GM18526 (cell line): ENCODE results near the gene AOAH.

Experiments used
- POLR2A ChIP-seq: IDR thresholded peaks from 3 replicates; pipeline ENCODE4 v1.6.1; 2011; ENCODE audit not compliant: insufficient read length; ENCODE audit errors: extremely low read depth

AOAH gene

DNA sequence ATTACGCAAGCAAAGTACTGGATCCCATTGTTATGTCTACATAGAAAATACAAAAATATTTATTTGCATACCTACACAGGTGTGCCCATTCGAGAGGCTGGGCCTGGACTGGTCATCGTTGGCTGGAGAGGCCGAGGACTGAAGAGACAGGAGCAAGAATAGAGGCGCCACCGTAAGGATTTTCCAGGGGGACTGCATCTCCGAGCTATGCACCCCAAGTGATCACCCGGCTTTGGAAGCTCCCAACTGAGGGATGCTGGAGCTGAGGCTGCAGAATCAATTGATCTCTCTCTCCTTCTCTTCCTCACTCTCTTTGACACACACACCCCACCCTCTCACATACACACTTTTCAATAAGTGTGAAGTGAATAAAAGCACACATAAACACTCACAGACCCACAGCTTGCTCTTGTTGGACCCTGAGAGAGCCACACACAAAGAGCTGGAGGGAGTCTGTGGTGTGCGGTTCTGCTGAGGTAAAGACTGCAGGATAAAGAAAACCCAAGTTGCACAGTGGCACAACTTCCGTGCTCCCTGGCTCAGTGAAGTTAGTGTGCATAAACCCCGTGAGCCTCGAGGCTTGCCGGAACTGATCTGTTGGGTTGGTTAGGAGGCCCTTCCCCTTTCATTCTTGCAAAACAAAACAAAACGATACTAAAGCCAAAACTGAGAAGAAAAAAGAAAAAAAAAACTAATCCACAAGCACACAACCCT is at the start of gene AOAH:
AOAH (minus strand) TSS at position 544 of the 714 bp plus-strand sequence; CDS start at position 198, 346 bp downstream.
- TF ChIP-seq POLR2A, result no peak

DNA sequence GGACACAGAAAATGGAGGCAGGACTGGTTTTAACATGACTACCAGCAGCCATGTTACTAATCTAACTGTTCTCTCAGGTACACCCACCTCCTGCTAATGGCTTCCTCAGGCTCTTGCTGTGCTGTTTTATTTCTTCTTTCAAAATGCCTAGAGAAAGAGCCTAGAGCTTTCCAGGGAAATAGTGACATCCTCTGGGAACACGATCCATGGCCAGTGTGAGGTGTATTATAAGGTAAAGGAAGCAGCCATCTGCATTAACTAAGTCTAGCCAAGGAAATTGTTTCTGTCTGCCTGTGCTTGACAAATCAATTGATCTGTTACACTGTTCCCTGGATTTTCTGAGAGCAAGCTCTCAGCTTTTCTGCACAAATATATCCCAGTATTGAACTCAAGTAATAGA is 42.2 kb upstream of the AOAH start:
- TF ChIP-seq POLR2A, result no peak

- no peak for TF ChIP-seq POLR2A
These were observed 41.3 kb upstream of the AOAH start for GRCh38 chr7:36765605-36766004.

- TF ChIP-seq POLR2A, result no peak
These were observed 40.6 kb upstream of the AOAH start for GRCh38 chr7:36764929-36765328.

DNA sequence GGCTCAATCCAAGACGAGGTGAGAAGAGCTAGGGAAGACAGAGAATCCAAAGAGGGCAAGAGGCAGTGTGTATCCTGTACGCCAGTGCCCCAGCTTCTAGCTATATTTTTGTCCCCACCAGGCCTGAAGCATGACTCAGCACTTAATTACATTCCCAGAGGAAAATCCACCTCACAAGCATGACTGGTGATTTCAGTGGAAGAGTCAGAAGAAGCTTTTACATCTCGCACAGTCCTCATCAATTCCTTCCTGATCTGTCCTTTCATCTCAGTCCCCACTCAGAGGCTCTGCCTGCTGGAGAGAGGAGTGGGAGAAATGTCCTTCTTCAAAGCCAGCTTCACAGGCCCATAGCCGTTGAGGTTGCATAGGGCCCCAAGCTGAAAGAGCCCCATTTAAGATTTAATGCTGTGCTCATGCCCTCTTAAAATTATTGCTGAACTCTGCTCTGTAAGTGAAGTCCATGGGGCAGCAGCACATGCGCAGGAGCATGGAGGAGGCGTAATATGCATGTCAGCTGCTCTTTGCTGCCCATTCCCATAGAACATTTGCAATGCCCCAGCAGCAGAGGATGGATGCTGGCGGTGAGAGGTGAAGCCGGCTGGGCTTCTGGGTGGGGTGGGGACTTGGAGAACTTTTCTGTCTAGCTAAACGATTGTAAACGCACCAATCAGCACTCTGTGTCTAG is 39.0 kb upstream of the AOAH start:
- TF ChIP-seq POLR2A, result no peak

DNA sequence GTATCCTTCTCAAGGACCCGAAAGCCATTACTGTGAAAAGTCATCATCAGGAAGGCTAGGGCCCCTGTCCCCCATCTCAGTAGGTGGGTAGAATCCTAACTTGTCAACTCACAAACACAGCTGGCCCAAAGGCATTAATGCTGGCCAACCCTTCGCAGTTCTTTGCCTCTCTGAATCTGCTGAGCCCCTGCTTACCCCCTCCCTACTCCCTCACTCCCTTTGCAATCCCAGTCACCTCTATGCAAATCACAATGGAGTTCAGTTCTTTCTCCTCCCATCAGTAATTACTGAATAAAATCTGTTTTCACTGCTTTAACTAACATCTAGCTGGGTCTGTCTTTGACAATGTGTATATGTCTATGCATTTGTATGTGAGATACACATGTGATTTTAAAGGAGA is 38.1 kb upstream of the AOAH start:
- TF ChIP-seq POLR2A, result no peak

DNA sequence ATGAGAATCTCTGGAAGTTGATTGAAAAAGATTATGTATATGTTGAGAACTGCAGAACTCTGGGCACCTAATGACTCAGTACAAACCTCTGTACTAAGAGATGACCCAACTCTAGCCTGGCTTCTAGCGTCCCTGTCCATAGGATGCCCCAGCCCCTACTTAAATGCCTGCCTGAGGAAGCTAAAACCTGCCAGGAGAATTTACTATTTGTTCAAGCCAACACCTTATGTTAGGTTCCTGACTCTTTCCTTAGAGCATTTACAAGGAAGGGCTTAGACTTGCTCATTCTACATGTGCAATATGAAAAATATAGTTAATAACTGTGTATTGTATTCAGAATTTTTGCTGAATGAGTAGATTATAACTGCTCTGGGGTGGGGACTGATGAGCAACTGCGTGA is 37.5 kb upstream of the AOAH start:
- TF ChIP-seq POLR2A, result no peak

- TF ChIP-seq POLR2A, result no peak
These were observed 36.8 kb upstream of the AOAH start for GRCh38 chr7:36760856-36761762.

DNA sequence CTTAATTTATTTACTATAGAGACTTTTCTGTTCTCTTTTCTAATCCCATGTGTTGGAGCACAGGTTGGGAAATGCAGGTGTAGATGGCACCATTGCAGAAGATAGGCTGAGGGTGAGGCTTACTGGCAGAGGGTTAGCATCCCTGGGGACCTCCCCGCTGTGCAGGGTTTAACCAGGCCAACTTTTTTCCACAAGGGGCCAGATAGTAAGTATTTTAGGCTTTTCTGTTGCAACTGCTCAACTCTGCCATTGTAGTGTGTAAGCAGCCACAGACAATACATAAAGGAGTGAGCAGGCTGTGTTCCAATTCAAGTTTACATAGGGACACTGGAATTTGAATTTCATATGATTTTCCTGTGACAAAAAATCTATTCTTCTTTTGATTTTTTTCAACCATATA is 34.6 kb upstream of the AOAH start:
- TF ChIP-seq POLR2A, result no peak

GRCh38 chr7:36755484-36755883 is 31.2 kb upstream of the AOAH start:
- TF ChIP-seq POLR2A, result no peak

DNA sequence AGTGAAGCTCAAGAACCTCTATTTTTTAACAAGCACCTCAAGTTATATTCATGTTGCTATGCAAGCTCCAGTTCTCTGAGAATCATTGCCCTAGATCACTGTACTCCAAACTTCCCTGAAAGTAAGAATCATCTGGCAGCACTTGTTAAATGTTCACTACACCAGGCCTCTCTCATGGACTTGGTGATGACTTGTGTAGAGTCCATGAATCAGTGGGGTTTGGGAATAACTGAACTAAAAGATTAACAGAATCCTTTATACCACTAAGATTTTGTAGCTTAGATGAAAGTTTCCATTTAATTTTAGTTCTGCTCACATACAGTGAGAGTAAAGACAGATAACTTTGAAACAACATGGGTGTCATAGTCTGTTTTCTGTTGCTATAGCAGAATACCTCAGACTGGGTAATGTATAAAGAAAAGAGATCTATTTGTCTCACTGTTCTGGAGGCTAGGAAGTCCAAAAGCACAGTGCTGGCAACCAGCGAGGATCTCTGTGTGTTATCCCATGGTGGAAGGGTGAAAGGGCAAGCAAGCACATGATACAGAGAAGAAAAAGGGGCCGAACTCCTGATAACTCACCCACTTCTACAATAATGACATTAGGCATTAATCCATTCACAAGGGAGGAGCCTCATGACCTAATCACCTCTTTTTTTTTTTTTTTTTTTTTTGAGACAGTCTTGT is 27.9 kb upstream of the AOAH start:
- TF ChIP-seq POLR2A, result no peak

DNA sequence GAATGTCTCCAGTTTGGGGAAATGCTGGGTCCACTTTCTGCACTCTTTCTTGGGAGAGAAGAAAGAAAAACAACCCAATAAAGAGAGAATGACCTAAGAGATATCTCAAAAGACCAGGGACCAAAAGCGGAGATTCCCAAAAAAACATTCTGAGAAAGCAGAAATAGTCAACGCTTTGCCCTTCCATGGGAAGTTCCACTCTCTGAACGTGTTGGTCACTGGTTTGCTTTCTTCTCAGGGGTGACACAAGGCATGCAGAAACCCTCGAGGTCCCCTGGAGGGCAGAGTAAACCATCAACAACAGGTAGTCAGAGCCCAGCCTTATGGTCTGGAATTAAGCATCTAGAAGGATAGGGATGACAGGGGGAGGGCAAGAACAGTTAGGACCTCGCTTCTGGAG is 26.2 kb upstream of the AOAH start:
- TF ChIP-seq POLR2A, result no peak

- no peak for TF ChIP-seq POLR2A
These were observed 25.1 kb upstream of the AOAH start for GRCh38 chr7:36749282-36749960.

GRCh38 chr7:36748017-36748487 is 23.8 kb upstream of the AOAH start:
- TF ChIP-seq POLR2A, result no peak
